ENCODE data around the gene MPI.

MPI gene

GRCh38 chr15:74889883-74890664 lies at the start of gene MPI (continued):
- TF ChIP-seq ZBTB10 (tag by site-specific recombination; IDR thresholded peaks at IDR 0.05) (peak; percentile 85), ZNF112 (tag by site-specific recombination; IDR thresholded peaks at IDR 0.05) (no peak), ZNF121 (tag by site-specific recombination; IDR thresholded peaks at IDR 0.05) (peak; percentile 77), ZNF132 (tag by site-specific recombination; IDR thresholded peaks at IDR 0.05; ENCODE audit: borderline replicate concordance) (no peak), KLF10 (tag by site-specific recombination; IDR thresholded peaks at IDR 0.05) (peak; percentile 51), ZBTB20 (tag by site-specific recombination; IDR thresholded peaks at IDR 0.05) (peak; percentile 97), SALL2 (tag by site-specific recombination; IDR thresholded peaks at IDR 0.05; ENCODE audit: borderline replicate concordance) (no peak), ZNF138 (tag by site-specific recombination; IDR thresholded peaks at IDR 0.05; ENCODE audit: borderline replicate concordance) (no peak), ZNF48 (tag by site-specific recombination; IDR thresholded peaks at IDR 0.05) (no peak), ZNF148 (tag by site-specific recombination; IDR thresholded peaks at IDR 0.05; ENCODE audit: borderline replicate concordance) (no peak), ZNF211 (tag by site-specific recombination; IDR thresholded peaks at IDR 0.05; ENCODE audit: low read depth) (no peak), ZNF274 (IDR thresholded peaks at IDR 0.05; ENCODE audit: low read length) (no peak), ZNF274 (tag by site-specific recombination; IDR thresholded peaks at IDR 0.05; ENCODE audit: borderline replicate concordance) (no peak), ZNF704 (tag by site-specific recombination; IDR thresholded peaks at IDR 0.05) (no peak), ZSCAN4 (tag by site-specific recombination; IDR thresholded peaks at IDR 0.05) (peak; percentile 67), ZSCAN5A (tag by site-specific recombination; IDR thresholded peaks at IDR 0.05) (peak; percentile 80; the same call in 1 of the 2 replicates), ZNF221 (tag by site-specific recombination; IDR thresholded peaks at IDR 0.05; ENCODE audit: borderline replicate concordance) (no peak), GLIS2 (tag by site-specific recombination; IDR thresholded peaks at IDR 0.05) (peak; percentile 95), KLF17 (tag by site-specific recombination; IDR thresholded peaks at IDR 0.05) (peak; percentile 93), EGR2 (tag by site-specific recombination; IDR thresholded peaks at IDR 0.05; ENCODE audit: low read depth) (no peak), ZNF544 (tag by site-specific recombination; IDR thresholded peaks at IDR 0.05) (no peak), ZNF529 (tag by site-specific recombination; IDR thresholded peaks at IDR 0.05; ENCODE audit: insufficient replicate concordance) (no peak), ZNF645 (tag by site-specific recombination; IDR thresholded peaks at IDR 0.05) (0 out of 2 replicates have a peak, but pooled peaks have one; percentile 54), ZNF629 (tag by site-specific recombination; IDR thresholded peaks at IDR 0.05) (peak; percentile 89), ATF2 (tag by site-specific recombination; IDR thresholded peaks at IDR 0.05; ENCODE audit: low read depth) (no peak), ZNF561 (tag by site-specific recombination; IDR thresholded peaks at IDR 0.05; ENCODE audit: borderline replicate concordance) (peak; percentile 68; the same call in 1 of the 2 replicates)

Measured in HEK293 (cell line).